K562 (cell line): ENCODE results near the gene ENSA.
A peak's percentile ranks its signal among the peaks of the same experiment; 100 is the strongest.

Source experiments
- ATF4 ChIP-seq: fragments of 450-650 bp; formaldehyde crosslinking; IDR thresholded peaks from 2 replicates; pipeline ENCODE4 v1.4.0; 2022; ENCODE audit warnings: mild to moderate bottlenecking, moderate library complexity
- CEBPB ChIP-seq: fragments of 450-650 bp; IDR thresholded peaks from 2 replicates; pipeline ENCODE4 v1.6.1; 2016; ENCODE audit warnings: missing genetic modification characterization, missing compliant biosample characterization
- CTCF ChIP-seq, 3 experiments: IDR thresholded peaks in 2 of 3; conservative IDR thresholded peaks in 1 of 3; 2 replicates each; pipeline ENCODE4 v1.5.1; 2011 to 2012; ENCODE audit warnings: low read length in 3 of 3, mild to moderate bottlenecking in 3 of 3, control low read depth in 2 of 3, improper control_type of control experiment in 1 of 3, inconsistent platforms in 1 of 3, low read depth in 1 of 3, mixed read lengths in 1 of 3, moderate library complexity in 1 of 3; ENCODE audit not compliant: insufficient read depth in 2 of 3
- ETS1 ChIP-seq: conservative IDR thresholded peaks from 2 replicates; pipeline ENCODE4 v1.6.1; 2011; ENCODE audit warnings: low read depth, mild to moderate bottlenecking, low read length; ENCODE audit not compliant: control insufficient read depth
- HDAC1 ChIP-seq, 2 experiments: fragments of 450-650 bp; IDR thresholded peaks; 2 replicates each; pipeline ENCODE4 v1.6.1; 2016 to 2017; ENCODE audit warnings: inconsistent platforms in 1 of 2, mild to moderate bottlenecking in 1 of 2, moderate library complexity in 1 of 2
- MAFF ChIP-seq: IDR thresholded peaks from 2 replicates; pipeline ENCODE4 v1.6.1; 2012; ENCODE audit warnings: low read length, improper control_type of control experiment
- MTA2 ChIP-seq: fragments of 450-650 bp; IDR thresholded peaks from 2 replicates; pipeline ENCODE4 v1.6.1; 2016; ENCODE audit warnings: low read depth
- MTA3 ChIP-seq: fragments of 450-650 bp; formaldehyde crosslinking; IDR thresholded peaks from 2 replicates; pipeline ENCODE4 v1.6.1; 2017; ENCODE audit warnings: mild to moderate bottlenecking, borderline replicate concordance
- MXI1 ChIP-seq: IDR thresholded peaks from 2 replicates; pipeline ENCODE4 v1.6.1; 2011; ENCODE audit warnings: low read depth, mild to moderate bottlenecking, improper control_type of control experiment, low read length
- OTX1 ChIP-seq: fragments of 450-650 bp; formaldehyde crosslinking; IDR thresholded peaks from 2 replicates; pipeline ENCODE4 v1.4.0; 2022; ENCODE audit warnings: mild to moderate bottlenecking
- POLR2A ChIP-seq: fragments of 450-650 bp; conservative IDR thresholded peaks from 2 replicates; pipeline ENCODE4 v1.6.1; 2016
- POLR2AphosphoS5 ChIP-seq: IDR thresholded peaks from 2 replicates; pipeline ENCODE4 v1.6.1; 2011; ENCODE audit warnings: mild to moderate bottlenecking, low read depth, low read length, moderate library complexity; ENCODE audit not compliant: control insufficient read depth, insufficient read depth
- SUPT5H ChIP-seq: fragments of 450-650 bp; IDR thresholded peaks from 2 replicates; pipeline ENCODE4 v1.6.1; 2016
- TBL1XR1 ChIP-seq, 2 experiments: IDR thresholded peaks; 2 replicates each; pipeline ENCODE4 v1.6.1; 2012; ENCODE audit warnings: improper control_type of control experiment in 2 of 2, low read length in 2 of 2, mild to moderate bottlenecking in 1 of 2

GRCh38 chr1:150606463-150607142 is 22.8 kb downstream of the ENSA start:
- TF ChIP-seq POLR2A (no peak), MAFF (no peak), CEBPB (tag) (0 out of 2 replicates have a peak, but pooled peaks have one; percentile 9), MTA2 (no peak), OTX1 (no peak), SUPT5H (no peak), MTA3 (no peak), HDAC1 (IDR thresholded peaks at IDR 0.05) (no peak), MXI1 (no peak), CTCF (IDR thresholded peaks at IDR 0.05 in 2 of 3, conservative IDR thresholded peaks at IDR 0.05 in 1 of 3; ENCODE audit: insufficient read depth in 2 of 3, low read depth in 1 of 3, low read length in 3 of 3) (no peak), TBL1XR1 (IDR thresholded peaks at IDR 0.05; ENCODE audit: low read length in 2 of 2) (no peak), ATF4 (no peak), ETS1 (no peak), POLR2AphosphoS5 (no peak)
